SK-N-SH (cell line): Measurements from ENCODE around the gene ITK.

Experiments
- CTCF ChIP-seq: fragments of 200-600 bp; sonication (generic); IDR thresholded peaks from 2 replicates; pipeline ENCODE4 v1.6.1; 2017; ENCODE audit warnings: antibody characterized with exemption, mild to moderate bottlenecking, moderate library complexity
- SIN3A ChIP-seq: IDR thresholded peaks from 2 replicates; pipeline ENCODE4 v1.6.1; 2012; ENCODE audit warnings: low read depth, mild to moderate bottlenecking, low read length, moderate library complexity, borderline replicate concordance
- TEAD4 ChIP-seq: IDR thresholded peaks from 2 replicates; pipeline ENCODE4 v1.4.0; 2012; ENCODE audit warnings: mild to moderate bottlenecking, borderline replicate concordance; ENCODE audit not compliant: insufficient read depth

- TF ChIP-seq SIN3A (no peak), CTCF (no peak), TEAD4 (no peak)
Observed at GRCh38 chr5:157292599-157292998, 112.0 kb downstream of the ITK start.
